ENCODE results near the gene TSSK2.
A peak's percentile ranks its signal among the peaks of the same experiment; 100 is the strongest.
"Not testable (repeated sequence)": the region's sequence is repeated elsewhere in the genome, so short reads cannot be mapped to it uniquely, and the experiment has no call there.

TSSK2 gene

DNA sequence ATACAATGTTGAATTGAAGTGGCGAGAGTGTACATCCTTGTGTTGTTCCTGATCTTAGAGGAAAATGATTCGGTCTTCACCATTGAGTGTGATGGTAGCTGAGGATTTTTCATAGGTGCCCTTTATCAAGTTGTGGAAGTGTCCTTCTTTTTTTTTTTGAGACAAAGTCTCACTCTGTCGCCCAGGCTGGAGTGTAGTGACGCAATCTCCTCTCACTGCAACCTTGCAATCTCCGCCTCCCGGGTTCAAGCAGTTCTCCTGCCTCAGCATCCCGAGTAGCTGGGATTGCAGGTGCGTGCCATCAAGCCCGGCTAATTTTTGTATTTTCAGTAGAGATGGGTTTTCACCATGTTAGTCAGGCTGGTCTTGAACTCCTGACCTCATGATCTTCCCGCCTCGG lies 27.5 kb downstream of the TSSK2 start:
- H3K27ac Mint-ChIP-seq, H3K4me3 Mint-ChIP-seq, H3K4me1 Mint-ChIP-seq, H3K27me3 Mint-ChIP-seq, H3K9me3 Mint-ChIP-seq, H3K36me3 Mint-ChIP-seq: not testable (repeated sequence)

DNA sequence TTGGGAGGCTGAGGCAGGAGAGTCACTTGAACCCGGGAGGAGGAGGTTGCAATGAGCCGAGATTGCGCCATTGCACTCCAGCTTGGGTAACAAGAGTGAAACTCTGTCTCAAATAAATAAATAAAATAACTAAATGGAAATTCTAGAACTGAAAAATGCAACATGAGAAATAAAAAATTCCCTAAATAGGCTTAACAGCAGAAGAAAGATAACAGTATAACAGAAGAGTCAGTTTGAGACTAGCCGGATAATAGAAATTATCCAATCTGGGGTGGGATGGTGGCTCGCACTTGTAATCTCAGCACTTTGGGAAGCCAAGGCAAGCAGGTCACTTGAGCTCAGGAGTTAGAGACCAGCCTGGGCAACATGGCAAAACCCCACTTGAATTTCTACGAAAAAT lies 33.3 kb downstream of the TSSK2 start:
- Mint-ChIP-seq H3K9me3 (no peaks in the 10 kb centered on the region), H3K4me3 (no peak overlapping the region), H3K27me3 (peaks cover 18% of the 10 kb centered on the region), H3K4me1 (no peaks in the 10 kb centered on the region), H3K27ac (no peak overlapping the region), H3K36me3 (no peaks in the 10 kb centered on the region)

DNA sequence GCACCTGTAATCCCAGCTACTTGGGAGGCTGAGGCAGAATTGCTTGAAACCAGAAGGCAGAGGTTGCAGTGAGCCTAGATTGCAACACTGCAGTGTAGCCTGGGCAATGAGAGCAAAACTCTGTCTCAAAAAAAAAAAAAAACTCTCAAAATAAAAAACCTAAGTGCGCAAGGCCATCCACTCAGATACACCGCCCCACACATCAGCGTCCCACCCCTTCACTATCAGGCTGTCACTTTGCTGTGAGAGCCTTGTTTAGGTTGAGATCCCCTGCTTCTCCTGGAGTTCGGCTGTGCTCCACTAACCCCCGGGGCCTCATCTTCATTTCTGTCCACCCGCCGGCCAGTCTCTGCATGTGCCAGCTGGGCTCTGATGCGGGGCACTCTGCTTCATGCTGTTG lies 35.3 kb downstream of the TSSK2 start:
- Mint-ChIP-seq H3K36me3 (peaks cover 2% of the 10 kb centered on the region), H3K27me3 (peaks cover 22% of the 10 kb centered on the region), H3K27ac (no peak overlapping the region), H3K4me1 (peaks cover 10% of the 10 kb centered on the region), H3K9me3 (no peaks in the 10 kb centered on the region), H3K4me3 (no peak overlapping the region)

DNA sequence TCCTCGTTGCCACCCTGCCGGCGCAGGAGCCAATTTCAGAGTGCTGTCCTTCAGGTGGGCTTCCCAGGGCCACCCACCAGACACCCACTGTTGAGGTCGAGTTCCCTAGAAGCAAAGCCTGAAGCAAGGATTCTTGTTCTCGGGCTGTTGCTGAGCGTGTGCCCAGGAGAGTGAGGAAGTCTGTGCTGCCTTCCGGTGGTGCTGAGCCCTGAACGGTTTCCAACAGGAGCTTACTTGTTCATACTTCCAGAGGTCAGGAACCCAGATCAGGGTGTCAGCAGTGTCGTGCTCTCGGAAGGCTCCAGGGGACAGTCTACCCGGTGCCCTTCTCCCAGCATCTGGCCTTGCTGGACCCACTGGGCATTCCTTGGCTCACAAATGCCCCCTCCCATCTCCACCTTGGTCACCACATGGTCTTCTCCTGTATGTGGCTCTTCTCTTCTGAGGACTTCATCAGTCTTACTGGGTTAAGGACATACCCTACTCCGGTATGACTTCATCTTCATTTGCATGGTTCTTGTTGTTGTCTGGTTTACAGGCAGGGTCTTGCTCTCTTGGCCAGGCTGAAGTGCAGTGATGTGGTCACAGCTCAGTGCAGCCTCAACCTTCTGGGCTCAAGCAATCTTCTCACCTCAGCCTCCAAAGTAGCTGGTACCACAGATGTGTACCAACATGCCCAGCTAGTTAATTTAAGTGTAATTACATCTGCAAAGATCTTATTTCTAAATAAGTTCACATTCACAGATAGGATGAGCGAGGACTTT lies 36.2 kb downstream of the TSSK2 start:
- Mint-ChIP-seq H3K9me3 (no peaks in the 10 kb centered on the region), H3K27ac (no peak overlapping the region), H3K4me3 (no peak overlapping the region), H3K27me3 (peaks cover 22% of the 10 kb centered on the region), H3K36me3 (peaks cover 2% of the 10 kb centered on the region), H3K4me1 (peaks cover 13% of the 10 kb centered on the region)

DNA sequence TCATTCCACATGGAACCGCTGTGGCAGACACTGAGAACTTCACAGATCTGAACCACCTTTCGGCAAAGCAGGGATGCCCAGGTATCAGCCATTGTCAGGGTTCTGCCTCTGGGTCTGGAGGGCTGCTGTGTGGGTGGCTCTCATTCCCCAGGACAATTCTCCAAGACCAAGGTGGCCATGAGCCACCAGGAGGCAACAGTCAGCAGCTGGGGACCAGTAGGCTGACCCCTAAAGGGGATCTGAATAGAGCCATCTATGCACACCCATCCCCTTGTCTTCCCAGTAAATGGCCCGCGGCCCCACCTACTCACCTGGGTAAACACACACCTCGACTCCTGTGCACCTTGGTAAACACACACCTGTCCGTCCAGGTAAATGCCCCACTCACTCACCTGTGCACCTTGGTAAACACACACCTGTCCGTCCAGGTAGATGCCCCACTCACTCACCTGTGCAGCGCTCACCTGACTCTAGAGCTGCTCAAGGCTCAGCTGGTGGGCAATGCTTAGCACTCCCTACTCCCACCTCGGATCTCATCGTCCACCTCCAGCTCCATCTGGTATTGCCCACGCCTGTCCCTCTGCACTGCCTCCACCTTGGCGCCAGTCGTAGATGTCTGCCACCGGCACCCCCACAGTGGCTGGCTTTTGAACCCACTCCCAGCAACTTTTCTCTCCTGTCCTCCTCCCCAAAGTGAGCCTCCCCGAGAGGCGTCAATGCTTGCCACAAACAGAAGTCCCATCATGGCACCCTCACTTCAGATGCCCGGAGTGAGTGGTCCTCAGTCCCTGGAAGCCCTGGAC lies 37.2 kb downstream of the TSSK2 start:
- Mint-ChIP-seq H3K9me3 (no peaks in the 10 kb centered on the region), H3K27me3 (peaks cover 22% of the 10 kb centered on the region), H3K36me3 (peaks cover 2% of the 10 kb centered on the region), H3K27ac (peak overlapping the region; percentile 11), H3K4me3 (no peak overlapping the region), H3K4me1 (peaks cover 23% of the 10 kb centered on the region)

DNA sequence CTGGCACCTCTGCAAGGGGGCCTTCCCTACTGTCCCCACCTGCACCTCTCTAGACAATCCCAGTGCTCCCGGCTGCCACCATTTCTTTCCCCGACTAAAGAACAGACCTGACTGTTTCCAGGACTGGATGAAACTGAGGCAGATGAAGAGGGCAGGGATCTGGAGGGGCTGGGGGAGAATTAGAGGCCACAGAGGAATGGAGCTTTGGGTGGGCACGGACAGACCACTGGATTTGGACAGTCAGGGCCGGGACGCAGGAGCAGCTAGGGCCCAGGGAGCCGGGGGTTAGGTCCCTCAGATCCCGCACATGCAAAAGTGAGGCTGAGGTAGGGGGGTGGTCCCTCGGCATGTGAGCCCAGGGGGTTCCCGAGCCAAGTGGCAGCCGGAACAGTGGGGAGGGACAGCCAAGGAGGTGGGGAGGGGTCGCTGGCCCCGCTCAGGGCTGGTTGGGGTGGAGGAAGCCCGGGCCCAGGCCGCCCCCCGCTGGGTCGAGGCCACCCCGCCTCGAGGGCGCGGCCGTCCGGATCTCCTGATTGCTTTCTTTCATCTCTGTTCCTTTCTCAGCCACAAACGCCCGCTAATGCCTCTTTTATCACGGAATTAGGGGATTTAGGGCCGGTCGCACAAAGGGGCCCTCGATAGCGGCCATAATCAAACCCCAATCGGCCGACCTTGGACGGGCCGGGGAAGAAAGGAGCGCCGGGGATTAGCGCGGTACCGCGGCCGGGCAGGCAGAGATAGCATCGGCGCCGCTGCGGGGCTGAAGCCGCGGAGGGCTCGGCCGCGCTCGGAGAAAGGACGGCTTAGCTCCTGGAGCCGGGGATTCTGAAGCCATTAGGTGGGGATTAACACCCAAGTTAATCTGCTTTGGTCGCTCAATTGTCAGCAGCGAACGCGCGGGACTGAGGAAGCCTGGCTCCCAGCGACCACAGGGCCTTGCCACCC lies 38.2 kb downstream of the TSSK2 start:
- H3K4me3 Mint-ChIP-seq, result peak overlapping the region; percentile 59
- peaks cover 2% of the 10 kb centered on the region for H3K36me3 Mint-ChIP-seq
- H3K27me3 Mint-ChIP-seq, result peaks cover 22% of the 10 kb centered on the region
- H3K4me1 Mint-ChIP-seq, result peaks cover 30% of the 10 kb centered on the region
- no peaks in the 10 kb centered on the region for H3K9me3 Mint-ChIP-seq
- H3K27ac Mint-ChIP-seq, result no peak overlapping the region

DNA sequence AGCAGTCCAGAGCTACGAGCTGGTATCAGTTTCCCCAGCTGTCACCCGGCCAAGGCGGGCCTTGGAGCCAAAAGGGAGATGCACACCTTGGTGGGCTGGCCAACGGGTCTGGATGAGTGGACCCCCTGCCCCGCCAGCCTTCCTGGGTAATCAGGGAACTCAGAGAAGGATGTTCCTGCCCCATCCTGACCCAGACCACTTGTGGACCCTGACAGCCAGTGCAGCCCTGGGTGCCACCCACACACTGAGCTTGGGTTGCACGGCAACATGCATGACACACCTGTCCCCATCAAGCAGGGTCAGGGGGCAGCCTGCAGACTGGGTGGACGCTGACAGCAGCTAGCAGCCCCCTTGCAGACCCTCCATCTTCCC lies 38.8 kb downstream of the TSSK2 start:
- peaks cover 30% of the 10 kb centered on the region for H3K4me1 Mint-ChIP-seq
- H3K27ac Mint-ChIP-seq, result no peak overlapping the region
- peak overlapping the region; percentile 98 for H3K4me3 Mint-ChIP-seq
- H3K36me3 Mint-ChIP-seq, result peaks cover 2% of the 10 kb centered on the region
- peaks cover 22% of the 10 kb centered on the region for H3K27me3 Mint-ChIP-seq
- H3K9me3 Mint-ChIP-seq, result no peaks in the 10 kb centered on the region

DNA sequence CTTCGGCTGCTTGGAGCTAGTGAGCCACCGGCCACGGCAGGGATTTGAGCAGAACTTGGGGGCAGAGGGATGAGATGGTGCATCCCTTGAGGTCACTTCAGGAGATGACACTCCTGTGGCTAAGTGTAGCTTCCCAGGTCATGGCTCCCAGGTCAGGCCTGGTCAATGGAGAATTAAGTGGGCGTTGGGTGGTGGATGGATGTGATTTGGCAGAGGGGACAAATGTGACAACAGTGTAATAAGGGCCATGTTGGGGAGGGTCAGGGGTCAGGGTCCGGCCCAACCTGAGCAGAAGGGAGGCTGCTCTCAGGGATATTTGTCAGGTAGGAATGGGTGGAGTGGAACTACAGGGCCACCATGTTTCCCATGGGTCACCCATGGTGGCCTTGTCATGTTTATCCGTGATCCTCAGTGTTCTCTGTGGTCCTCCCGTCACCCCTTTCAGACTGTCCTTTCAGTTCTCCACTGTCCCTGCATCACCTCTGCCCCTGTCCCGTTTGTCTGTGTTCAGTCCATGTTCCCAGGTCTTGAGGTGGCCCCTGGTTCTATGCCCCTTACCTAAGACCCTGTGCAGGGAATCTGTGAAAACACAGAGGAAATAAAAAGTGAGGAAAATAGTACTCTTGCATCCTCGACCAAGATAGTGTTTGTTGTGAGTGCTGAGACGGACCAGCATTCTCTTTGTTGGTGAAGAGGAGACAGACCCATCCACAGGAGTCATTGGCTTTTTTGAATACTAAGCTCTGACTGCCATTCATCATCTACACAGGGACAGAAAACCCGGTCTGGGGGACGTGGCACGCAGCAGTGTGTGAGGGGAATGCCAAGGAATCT lies 41.3 kb downstream of the TSSK2 start:
- H3K27ac Mint-ChIP-seq, result peak overlapping the region; percentile 97
- H3K36me3 Mint-ChIP-seq, result peaks cover 2% of the 10 kb centered on the region
- H3K4me3 Mint-ChIP-seq, result peak overlapping the region; percentile 98
- H3K27me3 Mint-ChIP-seq, result peaks cover 16% of the 10 kb centered on the region
- no peaks in the 10 kb centered on the region for H3K9me3 Mint-ChIP-seq
- peaks cover 30% of the 10 kb centered on the region for H3K4me1 Mint-ChIP-seq

DNA sequence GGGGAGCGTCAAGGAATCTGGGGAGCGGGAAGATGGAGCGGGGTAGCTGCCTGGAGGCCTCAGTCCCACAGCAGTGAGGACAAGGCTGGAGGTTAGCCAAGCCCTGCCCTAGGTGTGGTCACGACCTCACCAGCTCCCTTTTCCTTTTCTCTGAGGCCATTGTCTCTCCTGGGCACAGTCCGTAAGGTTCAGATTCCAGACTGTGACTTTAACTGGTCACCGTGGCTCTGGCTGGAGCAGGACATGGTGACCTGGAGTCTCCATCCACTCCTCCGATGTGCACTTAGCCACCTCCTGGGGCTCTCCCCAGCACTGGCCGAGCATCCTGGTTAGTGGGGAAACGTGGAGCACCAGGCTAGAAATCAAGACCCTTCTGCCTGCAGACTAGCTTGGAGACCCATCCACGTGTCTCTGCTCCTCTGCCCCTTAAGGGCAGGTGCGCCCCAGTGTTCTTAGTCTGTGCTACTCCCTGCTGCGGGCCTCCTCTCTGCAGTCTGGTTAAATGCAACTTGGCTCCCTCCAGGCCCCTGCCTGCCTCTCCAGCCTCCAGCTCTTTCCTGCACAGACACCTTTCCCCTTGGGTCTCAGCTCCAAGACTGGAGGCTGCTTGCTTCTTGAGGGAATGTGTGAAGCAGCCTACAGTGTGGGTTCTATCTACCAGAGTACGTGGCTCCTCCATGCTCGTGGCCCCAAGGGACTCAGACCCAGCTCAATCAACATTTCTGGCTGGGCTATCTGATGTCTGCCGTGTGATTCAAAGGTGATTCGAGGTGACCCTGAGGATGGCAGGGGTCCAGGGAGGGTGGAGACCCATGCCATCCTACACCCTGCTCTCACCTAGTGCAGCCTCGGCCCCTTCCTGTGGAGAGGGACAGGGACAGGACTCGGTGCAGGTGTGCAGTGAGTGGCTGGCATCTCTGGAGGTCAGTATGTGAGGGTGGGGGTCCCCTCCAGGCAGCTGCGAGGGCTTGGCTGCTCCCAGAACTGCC lies 42.2 kb downstream of the TSSK2 start:
- Mint-ChIP-seq H3K4me1 (peaks cover 30% of the 10 kb centered on the region), H3K27ac (peak overlapping the region; percentile 97), H3K27me3 (peaks cover 12% of the 10 kb centered on the region), H3K36me3 (peaks cover 2% of the 10 kb centered on the region), H3K4me3 (peak overlapping the region; percentile 98), H3K9me3 (no peaks in the 10 kb centered on the region)

DNA sequence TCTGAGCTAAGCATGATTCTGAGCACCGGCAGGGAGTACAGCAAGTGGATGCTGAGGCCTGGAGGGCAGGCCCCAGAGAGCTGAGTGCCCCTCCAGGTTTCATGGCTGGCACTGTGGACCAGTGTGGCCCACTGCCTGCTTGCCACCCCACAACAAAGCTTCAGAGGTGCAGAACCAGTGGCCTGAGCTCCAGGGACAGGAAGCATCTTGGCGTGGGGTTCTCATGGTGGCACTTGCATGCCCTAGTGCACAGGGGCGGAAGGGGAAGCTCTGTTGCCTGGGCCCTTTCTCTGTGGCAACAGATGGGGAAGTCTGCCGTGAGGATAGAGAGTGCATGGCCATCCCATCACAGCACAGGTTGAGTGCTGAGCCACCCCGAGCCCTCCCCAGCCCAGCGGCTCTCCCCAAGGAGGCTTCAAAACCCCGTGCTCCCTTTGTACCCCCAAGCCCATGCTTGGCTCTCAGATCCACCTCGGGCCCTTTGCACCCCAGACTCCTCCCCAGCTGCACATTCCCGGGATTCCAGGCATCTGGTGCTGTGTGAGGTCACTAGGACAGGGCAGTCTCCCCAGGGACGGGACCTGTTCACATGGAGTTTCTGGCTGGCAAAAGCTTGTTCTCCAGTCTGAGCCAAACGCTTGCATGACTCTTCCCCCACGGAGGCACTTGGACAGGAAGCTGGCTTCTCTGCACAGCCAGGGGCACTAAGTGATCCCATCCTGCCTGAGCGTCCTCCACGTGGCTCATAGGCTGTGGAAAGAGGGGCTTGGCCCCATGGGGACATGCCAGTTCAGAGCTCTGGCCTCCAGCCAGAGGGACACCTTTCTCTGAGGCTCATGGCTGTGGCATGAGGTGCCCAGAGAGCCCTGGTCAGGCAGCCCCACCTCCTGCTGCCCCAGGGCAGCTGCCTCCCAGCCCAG lies 43.3 kb downstream of the TSSK2 start:
- Mint-ChIP-seq H3K27ac (peak overlapping the region; percentile 97), H3K9me3 (no peaks in the 10 kb centered on the region), H3K4me1 (peaks cover 32% of the 10 kb centered on the region), H3K4me3 (peak overlapping the region; percentile 98), H3K27me3 (peaks cover 5% of the 10 kb centered on the region), H3K36me3 (peaks cover 2% of the 10 kb centered on the region)

DNA sequence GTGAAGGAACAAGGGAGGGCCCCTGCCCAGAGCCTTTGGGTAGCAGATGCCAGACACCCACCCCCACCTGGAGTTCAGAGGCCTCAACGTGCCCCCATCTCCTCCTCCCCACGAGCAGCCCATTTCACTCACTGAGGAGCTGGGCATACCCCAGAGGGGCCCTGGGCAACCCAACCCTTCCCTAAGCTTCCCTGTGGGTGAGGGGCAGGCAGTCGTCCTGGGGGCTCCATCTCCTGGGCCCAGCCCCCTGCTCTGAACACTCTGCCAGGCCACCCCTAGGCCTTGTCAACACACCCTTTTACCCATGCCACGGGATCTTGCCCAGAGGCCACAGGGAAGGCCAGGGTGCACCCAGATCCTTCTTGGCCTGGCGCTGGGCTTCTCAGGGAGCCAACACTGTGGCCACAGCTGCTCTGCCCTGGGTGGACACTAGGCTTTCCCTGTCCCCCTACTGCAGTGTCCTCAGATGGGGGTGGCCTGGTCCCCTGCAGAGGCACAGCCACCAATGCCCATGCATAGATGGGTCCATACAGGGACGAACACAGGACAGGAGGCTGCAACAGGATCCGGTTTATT lies 44.0 kb downstream of the TSSK2 start:
- no peak overlapping the region for H3K27ac Mint-ChIP-seq
- H3K36me3 Mint-ChIP-seq, result peaks cover 2% of the 10 kb centered on the region
- no peak overlapping the region for H3K4me3 Mint-ChIP-seq
- H3K4me1 Mint-ChIP-seq, result peaks cover 36% of the 10 kb centered on the region
- peaks cover 3% of the 10 kb centered on the region for H3K27me3 Mint-ChIP-seq
- no peaks in the 10 kb centered on the region for H3K9me3 Mint-ChIP-seq

DNA sequence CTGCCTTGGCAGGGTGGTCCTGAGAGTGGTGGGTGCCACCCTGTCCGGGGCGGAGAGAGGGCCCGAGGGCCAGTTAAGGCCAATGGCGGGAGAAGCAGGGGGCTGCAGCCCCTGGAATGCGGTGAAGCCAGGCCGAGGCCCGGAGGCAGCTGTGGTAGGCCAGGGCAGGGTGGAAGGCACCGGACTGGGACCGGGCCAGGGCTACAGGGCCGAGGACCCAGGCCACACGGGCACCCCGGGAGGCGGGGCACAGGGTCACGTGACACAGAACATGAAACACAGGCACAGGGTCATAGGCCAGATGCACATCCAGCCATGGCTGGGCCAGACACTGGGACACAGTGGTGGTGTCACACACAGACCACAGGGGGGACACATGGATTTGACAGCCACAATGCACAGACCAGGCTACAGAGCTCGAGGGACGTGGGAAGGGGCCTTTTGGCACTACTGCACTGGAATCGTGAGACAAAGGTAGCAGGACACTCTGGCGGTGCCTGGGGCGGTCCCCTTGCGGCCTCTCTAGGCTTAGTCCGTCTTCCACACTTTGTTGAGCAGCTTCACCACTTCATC lies 44.6 kb downstream of the TSSK2 start:
- no peak overlapping the region for H3K4me3 Mint-ChIP-seq

More for the DNA sequence above, 44.6 kb downstream of the TSSK2 start:
- no peaks in the 10 kb centered on the region for H3K27me3 Mint-ChIP-seq
- H3K27ac Mint-ChIP-seq, result peak overlapping the region; percentile 46
- no peaks in the 10 kb centered on the region for H3K36me3 Mint-ChIP-seq
- peaks cover 30% of the 10 kb centered on the region for H3K4me1 Mint-ChIP-seq
- H3K9me3 Mint-ChIP-seq, result no peaks in the 10 kb centered on the region
